NCI-H2081 treated with DMSO at 0.1 percent for 48 hours (cell line): ENCODE results near the gene GALNT17.

ENCODE experiments used
- DNase-seq: peaks from one replicate; lab custom pipeline; 2025; lab: John Stamatoyannopoulos, UW

GALNT17 gene

GRCh38 chr7:71461572-71461971 lies 329.6 kb downstream of the GALNT17 start:
- DNase-seq = no peak

- no peak for DNase-seq
These were observed 333.8 kb downstream of the GALNT17 start for GRCh38 chr7:71465741-71466189.

DNA sequence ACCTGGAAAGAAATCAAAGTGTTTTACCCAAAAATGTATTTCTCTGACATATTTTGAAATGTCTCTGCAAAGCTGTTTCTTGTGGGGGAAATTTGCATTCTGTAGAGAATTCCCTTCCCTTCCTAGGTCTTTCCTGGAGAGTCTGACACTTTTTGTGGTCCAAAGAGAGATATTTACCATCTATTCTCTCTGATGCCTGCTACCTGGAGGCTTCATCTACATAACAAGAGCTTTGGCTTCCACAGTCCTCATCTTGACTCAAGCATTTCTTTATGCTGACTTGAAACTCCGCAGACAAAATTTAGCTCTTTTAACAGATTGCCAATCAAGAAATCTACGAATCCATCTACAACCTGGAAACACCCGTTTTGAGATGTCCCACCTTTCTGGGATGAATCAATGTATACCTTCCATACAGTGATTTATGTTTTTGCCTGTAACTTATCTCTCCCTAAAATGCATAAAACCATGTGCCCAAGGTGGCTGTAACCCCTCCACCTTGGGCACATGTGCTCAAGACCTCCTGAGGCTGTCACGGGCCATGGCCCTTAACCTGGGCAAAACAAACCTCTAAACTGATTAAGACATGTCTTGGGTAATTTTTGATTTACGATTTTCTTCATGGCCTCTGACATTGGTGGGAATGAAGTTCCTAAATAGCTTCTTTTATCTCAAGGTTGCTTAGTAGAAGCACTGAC lies 334.7 kb downstream of the GALNT17 start:
- DNase-seq = no peak

GRCh38 chr7:71470326-71470725 lies 338.4 kb downstream of the GALNT17 start:
- no peak for DNase-seq

- no peak for DNase-seq
These were observed 338.9 kb downstream of the GALNT17 start for GRCh38 chr7:71470830-71471229.

GRCh38 chr7:71472962-71473361 lies 341.0 kb downstream of the GALNT17 start:
- no peak for DNase-seq

- no peak for DNase-seq
These were observed 341.5 kb downstream of the GALNT17 start for GRCh38 chr7:71473366-71473967.

DNA sequence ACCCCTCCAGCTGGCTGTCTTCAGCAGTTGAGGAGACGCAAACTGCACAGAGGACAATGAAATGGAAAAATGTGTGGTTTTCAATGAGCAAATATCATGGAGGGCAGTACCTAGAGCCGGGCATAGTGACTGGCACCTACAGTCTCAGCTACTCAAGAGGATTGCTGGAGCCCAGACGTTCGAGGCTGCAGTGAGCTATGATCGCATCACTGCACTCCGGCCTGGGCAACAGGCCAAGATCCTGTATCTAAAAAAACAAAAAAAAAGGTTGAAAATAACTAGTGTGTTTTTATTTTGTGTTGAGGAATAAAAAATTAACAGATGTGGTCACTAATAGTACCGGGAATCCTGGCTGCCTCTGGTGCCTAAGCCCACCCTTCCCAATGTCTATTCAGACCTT lies 345.5 kb downstream of the GALNT17 start:
- DNase-seq = no peak

GRCh38 chr7:71479231-71479630 lies 347.3 kb downstream of the GALNT17 start:
- no peak for DNase-seq

- DNase-seq = no peak
These were observed 348.8 kb downstream of the GALNT17 start for GRCh38 chr7:71480791-71481190.

GRCh38 chr7:71482284-71482683 lies 350.3 kb downstream of the GALNT17 start:
- DNase-seq = no peak

GRCh38 chr7:71484380-71484779 lies 352.4 kb downstream of the GALNT17 start:
- DNase-seq = no peak

DNA sequence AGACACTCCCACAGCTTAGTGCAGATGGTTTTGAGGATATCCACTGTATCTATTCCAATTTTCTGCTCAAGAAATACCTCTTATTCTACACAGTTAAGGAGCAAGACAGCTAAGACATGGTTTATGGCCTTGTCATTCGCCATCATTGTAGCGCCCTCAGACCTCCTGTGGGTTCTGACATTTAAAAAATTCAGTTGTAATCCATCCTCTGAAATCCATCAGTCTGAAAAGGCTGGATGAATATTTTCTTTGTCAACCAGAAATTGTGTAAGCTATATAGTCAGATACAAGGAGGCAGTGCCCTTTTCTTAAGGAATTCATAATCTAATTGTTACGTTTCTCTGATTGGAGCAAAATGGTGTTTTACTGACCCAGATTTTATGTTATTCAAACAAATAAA lies 353.6 kb downstream of the GALNT17 start:
- DNase-seq = no peak

GRCh38 chr7:71486414-71486813 lies 354.5 kb downstream of the GALNT17 start:
- no peak for DNase-seq

DNA sequence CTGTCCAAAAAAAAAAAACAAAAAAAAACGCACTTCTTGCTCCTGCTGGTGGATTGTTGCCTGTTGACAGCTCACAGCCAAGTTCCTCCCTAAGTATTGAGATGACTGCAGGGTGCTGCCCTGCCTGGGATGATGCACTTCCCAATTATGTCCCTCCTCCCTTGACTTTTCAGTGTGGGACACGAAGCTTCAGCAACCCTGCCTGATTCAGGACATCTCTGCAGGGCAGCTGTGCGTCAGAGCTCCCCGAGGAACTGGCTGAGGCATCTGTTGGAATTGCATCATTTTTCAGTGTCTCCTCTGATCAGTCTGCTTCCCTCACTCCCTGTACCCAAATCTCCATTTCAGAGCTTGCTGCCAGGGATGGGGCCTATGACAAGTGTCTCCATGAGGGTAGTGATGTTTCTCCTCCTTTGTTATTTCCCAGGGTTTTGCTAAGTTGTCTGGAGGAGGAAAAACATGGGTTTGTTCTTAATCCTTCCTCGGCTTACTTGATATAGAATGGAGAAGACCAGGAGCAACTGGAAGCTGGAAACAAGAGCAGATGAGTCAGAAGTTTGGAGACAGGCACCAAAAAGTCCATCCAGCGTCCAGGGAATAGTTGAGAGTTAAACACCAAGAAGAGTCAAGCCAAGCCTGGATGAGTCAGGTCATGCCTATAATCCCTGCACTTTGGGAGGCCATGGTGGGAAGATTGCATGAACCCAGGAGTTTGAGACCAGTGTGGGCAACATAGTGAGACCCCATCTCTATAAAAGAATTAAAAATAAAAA lies 355.1 kb downstream of the GALNT17 start:
- DNase-seq = no peak

DNA sequence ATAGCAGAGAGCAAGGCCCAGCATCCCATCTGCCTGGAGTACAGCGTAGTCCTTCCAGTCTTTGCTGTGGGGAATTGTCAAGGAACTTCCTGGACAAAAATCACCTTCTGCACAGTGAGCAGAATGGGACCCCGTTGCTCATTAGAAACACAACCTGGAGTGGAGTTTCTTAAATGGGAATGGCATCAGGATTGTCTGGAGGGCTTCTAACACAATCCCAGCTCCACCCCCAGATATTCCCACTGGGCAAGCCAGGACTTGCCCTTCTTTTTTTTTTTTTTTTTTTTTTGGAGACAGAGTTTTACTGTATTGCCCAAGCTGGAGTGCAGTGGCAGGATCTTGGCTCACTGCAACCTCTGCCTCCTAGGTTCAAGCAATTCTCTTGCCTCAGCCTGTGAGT lies 356.4 kb downstream of the GALNT17 start:
- no peak for DNase-seq

DNA sequence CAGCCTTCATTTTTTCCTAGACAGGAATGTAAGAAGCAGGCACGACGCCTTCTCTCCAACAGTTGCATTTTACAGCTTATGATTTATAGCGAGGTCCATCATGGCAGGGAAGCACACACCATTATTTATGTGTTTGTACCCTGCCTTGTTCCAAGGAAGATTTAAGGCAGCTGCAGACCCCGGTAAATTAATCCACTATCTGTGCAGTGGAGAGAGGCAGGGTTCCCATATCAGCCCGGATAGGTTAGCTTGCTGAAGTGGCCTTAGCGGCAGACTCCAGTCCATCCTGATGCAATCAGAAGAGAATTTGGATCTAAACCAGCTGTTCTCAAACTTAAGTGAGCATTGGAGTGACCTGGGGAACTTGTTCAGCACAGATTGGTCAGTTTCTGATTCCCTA lies 359.4 kb downstream of the GALNT17 start:
- no peak for DNase-seq

DNA sequence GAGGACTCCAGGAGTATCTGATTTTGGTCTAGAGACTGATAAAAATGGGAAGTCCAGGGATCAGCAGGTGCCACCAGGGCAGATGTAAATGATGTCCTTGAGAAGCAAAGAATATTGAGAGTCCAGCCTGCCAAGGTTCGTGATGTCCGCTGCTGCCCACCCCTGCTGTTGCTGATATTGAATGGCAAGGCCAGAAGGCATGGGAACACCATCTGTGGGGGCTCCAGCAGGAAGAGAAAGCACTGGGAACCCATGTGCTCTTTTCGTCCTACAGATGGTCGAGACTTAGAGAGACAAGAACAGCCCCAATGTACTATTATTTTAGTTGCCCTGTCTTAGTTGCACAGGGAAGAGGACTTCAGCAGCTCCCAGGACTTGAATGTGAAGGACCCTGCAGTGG lies 363.9 kb downstream of the GALNT17 start:
- DNase-seq = no peak

DNA sequence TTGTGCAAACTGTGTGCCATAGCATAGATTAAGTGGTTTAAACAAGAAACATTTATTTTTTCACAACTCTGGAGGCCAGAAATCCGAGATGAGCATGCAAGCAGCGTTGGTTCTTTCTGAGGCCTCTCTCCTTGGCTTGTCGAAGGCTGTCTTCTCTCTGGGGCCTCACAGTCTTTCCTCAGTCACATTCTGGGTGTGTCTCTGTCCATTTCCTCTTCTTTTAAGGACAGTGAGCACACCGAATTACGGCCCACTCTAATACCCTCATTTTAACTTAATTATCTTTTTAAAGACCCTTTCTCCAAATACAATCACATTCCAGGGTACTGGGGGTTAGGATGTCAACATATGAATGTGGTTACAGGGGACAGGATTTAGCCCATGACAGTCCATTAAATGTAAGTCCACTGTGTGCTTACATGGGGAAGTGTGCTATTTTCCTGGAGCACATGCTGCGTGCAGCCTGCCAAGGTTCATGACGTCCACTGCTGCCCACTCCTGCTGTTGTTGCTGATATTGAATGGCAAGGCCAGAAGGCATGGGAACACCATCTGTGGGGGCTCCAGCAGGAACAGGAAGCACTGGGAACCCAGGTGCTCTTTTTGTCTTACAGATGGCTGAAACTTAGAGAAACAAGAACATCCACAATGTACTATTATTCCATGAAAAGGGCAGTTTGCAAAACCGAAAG lies 365.5 kb downstream of the GALNT17 start:
- no peak for DNase-seq

GRCh38 chr7:71498381-71498780 lies 366.4 kb downstream of the GALNT17 start:
- DNase-seq = no peak

GRCh38 chr7:71504697-71505441 lies 372.9 kb downstream of the GALNT17 start:
- DNase-seq = no peak

- no peak for DNase-seq
These were observed 374.9 kb downstream of the GALNT17 start for GRCh38 chr7:71506822-71507221.
